Neural progenitor cell (in vitro differentiated cells): ENCODE results near the gene C3orf20.

Source experiments
- EZH2 ChIP-seq: fragments of 200-600 bp; sonication (generic); IDR thresholded peaks from 2 replicates; pipeline ENCODE4 v1.6.1; 2017; ENCODE audit warnings: antibody characterized with exemption, mild to moderate bottlenecking, moderate library complexity
- EZH2phosphoT487 ChIP-seq: fragments of 200-600 bp; sonication (generic); IDR thresholded peaks from 2 replicates; pipeline ENCODE4 v1.6.1; 2017; ENCODE audit warnings: antibody characterized with exemption
- TF ChIP-seq, protein P1 (sequence below): fragments of 200-600 bp; sonication (generic); IDR thresholded peaks from 2 replicates; pipeline ENCODE4 v1.5.1; 2017; ENCODE audit warnings: antibody characterized with exemption, mild to moderate bottlenecking

DNA sequence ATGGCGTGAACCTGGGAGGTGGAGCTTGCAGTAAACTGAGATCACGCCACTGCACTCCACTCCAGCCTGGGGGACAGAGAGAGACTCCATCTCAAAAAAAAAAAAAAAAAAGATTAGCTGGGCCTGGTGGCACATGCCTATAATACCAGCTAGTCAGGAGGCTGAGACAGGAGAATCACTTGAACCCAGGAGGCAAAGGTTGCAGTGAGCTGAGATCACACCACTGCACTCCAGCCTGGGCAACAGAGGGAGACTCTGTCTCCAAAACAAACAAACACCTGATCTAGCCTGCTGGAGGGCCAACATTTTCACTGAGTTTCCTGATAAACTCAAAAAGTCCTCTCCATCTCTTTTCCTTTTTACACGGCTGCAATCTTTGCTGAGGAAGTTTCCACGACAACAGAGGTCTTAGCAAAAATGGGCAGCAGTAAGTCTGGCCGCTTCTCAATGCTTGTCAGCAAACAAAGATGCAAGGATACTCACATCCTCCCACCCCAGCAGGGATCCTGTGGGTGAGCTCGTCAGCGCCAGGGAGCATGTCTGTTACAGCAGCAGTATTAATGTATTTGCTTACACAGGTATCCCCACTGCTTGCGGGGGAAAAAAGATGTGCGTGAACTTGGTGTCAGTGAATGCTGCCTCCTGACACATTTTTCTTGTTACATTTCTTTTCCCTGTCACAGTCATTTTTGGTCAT, 44.4 kb upstream of the C3orf20 start:
- TF ChIP-seq EZH2 (no peak), EZH2phosphoT487 (no peak)
- TF ChIP-seq, protein P1, sequence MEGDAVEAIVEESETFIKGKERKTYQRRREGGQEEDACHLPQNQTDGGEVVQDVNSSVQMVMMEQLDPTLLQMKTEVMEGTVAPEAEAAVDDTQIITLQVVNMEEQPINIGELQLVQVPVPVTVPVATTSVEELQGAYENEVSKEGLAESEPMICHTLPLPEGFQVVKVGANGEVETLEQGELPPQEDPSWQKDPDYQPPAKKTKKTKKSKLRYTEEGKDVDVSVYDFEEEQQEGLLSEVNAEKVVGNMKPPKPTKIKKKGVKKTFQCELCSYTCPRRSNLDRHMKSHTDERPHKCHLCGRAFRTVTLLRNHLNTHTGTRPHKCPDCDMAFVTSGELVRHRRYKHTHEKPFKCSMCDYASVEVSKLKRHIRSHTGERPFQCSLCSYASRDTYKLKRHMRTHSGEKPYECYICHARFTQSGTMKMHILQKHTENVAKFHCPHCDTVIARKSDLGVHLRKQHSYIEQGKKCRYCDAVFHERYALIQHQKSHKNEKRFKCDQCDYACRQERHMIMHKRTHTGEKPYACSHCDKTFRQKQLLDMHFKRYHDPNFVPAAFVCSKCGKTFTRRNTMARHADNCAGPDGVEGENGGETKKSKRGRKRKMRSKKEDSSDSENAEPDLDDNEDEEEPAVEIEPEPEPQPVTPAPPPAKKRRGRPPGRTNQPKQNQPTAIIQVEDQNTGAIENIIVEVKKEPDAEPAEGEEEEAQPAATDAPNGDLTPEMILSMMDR, result no peak
